Measurements from ENCODE around the gene DOCK1. TPM values are rescaled to one million over a fixed set of nuclear protein-coding genes. Genes with fewer than 3 reads are reported as not detected.

Gene DOCK1
- polyA plus RNA-seq, 1 of the 3 experiments (the other 2 are of a cell fraction): 15.5 TPM

- Histone ChIP-seq H2AFZ (ENCODE audit: low read depth) (no peak overlapping the region), H3K27me3 (ENCODE audit: insufficient read depth) (no peaks in the 10 kb centered on the region), H3K9me2 (no peaks in the 10 kb centered on the region), H3K4me1 (ENCODE audit: control insufficient read depth in 1 of 2, insufficient read depth in 2 of 2, low read depth in 1 of 2, low read length in 1 of 2) (no peaks in the 10 kb centered on the region), H3K27ac (ENCODE audit: low read depth in 2 of 2, low read length in 1 of 2) (no peak overlapping the region), H3K36me3 (replicated peaks in 1 of 2; ENCODE audit: control insufficient read depth in 1 of 2, insufficient read depth in 2 of 2, low read length in 1 of 2) (peaks cover under 1 to 6% of the 10 kb centered on the region in 2 experiments), H3K4me2 (no peak overlapping the region), H3K9ac (no peak overlapping the region), H3F3A (replicated peaks; ENCODE audit: insufficient read depth) (no peaks in the 10 kb centered on the region), H4K20me1 (ENCODE audit: insufficient read depth) (no peaks in the 10 kb centered on the region), H3K9me3 (no peaks in the 10 kb centered on the region), H3K79me2 (ENCODE audit: insufficient read depth) (no peaks in the 10 kb centered on the region), H3K4me3 (ENCODE audit: low read depth in 2 of 2, low read length in 1 of 2) (no peak overlapping the region)
- TF ChIP-seq RAD21 (IDR thresholded peaks at IDR 0.05; ENCODE audit: low read length): no peak
- no peak for TF ChIP-seq MXI1 (IDR thresholded peaks at IDR 0.05; ENCODE audit: low read depth, low read length)
- TF ChIP-seq ZBTB33 (IDR thresholded peaks at IDR 0.05; ENCODE audit: borderline replicate concordance, low read depth): no peak
- TF ChIP-seq TCF12 (IDR thresholded peaks at IDR 0.05): no peak
- TF ChIP-seq TAF1 (IDR thresholded peaks at IDR 0.05; ENCODE audit: borderline replicate concordance, low read depth, low read length): no peak
- POLR2A ChIA-PET: no interaction called here
- DNase-seq: no peak
- 83% methylated on average over 6 of the region's 6 CpGs for WGBS (ENCODE audit: low lambda C conversion rate)
- CTCF ChIA-PET: no interaction called here
These were observed 553.6 kb downstream of the DOCK1 start for GRCh38 chr10:127458829-127459228.

- TF ChIP-seq IRF3 (IDR thresholded peaks at IDR 0.05; ENCODE audit: low read depth, low read length) (no peak), RCOR1 (IDR thresholded peaks at IDR 0.05; ENCODE audit: low read length) (no peak), TAF1 (IDR thresholded peaks at IDR 0.05; ENCODE audit: borderline replicate concordance, low read depth, low read length) (no peak), TCF12 (IDR thresholded peaks at IDR 0.05) (no peak), PBX3 (IDR thresholded peaks at IDR 0.05) (no peak), POLR2AphosphoS5 (IDR thresholded peaks at IDR 0.05; ENCODE audit: low read depth, low read length) (no peak), ELF1 (IDR thresholded peaks at IDR 0.05) (no peak), SMC3 (IDR thresholded peaks at IDR 0.05; ENCODE audit: low read depth, low read length) (no peak), RFX5 (IDR thresholded peaks at IDR 0.05; ENCODE audit: low read length) (no peak), NFIC (IDR thresholded peaks at IDR 0.05; ENCODE audit: borderline replicate concordance) (no peak), ZBTB33 (IDR thresholded peaks at IDR 0.05; ENCODE audit: borderline replicate concordance, low read depth) (no peak), FOXJ3 (CRISPR knock-in tag; IDR thresholded peaks at IDR 0.05) (no peak), MAX (IDR thresholded peaks at IDR 0.05; ENCODE audit: low read depth) (no peak), CTCF (IDR thresholded peaks at IDR 0.05) (no peak)
- POLR2A ChIA-PET: no interaction called here
These were observed 554.7 kb downstream of the DOCK1 start for GRCh38 chr10:127459918-127460317.

More at GRCh38 chr10:127459918-127460317, 554.7 kb downstream of the DOCK1 start:
- Histone ChIP-seq H3K9ac (no peak overlapping the region), H3K79me2 (ENCODE audit: insufficient read depth) (no peaks in the 10 kb centered on the region), H2AFZ (ENCODE audit: low read depth) (no peak overlapping the region), H3K9me3 (no peaks in the 10 kb centered on the region), H3K4me2 (no peak overlapping the region), H3F3A (replicated peaks; ENCODE audit: insufficient read depth) (no peaks in the 10 kb centered on the region), H3K4me3 (ENCODE audit: low read depth in 2 of 2, low read length in 1 of 2) (no peak overlapping the region), H3K27ac (ENCODE audit: low read depth in 2 of 2, low read length in 1 of 2) (no peak overlapping the region), H4K20me1 (ENCODE audit: insufficient read depth) (no peaks in the 10 kb centered on the region), H3K4me1 (ENCODE audit: control insufficient read depth in 1 of 2, insufficient read depth in 2 of 2, low read depth in 1 of 2, low read length in 1 of 2) (no peaks in the 10 kb centered on the region), H3K36me3 (replicated peaks in 1 of 2; ENCODE audit: control insufficient read depth in 1 of 2, insufficient read depth in 2 of 2, low read length in 1 of 2) (no peaks in the 10 kb centered on the region), H3K27me3 (ENCODE audit: insufficient read depth) (no peaks in the 10 kb centered on the region; the same call in 1 of the 2 replicates), H3K9me2 (no peaks in the 10 kb centered on the region)
- CTCF ChIA-PET: interaction anchor here (0.8 to 1.2 kb wide), 2 partner anchors 8 to 10 kb away, joined by 3 to 4 read pairs; no protein-coding TSS in a partner anchor
- no peak for DNase-seq
- 41% methylated on average over 8 of the region's 8 CpGs for WGBS (ENCODE audit: low lambda C conversion rate)

All from SK-N-SH (cell line).